Spleen (tissue), 11 donors: ENCODE data around the gene AMPD1. TPM values are rescaled to one million over a fixed set of nuclear protein-coding genes. Genes with fewer than 3 reads are reported as not detected.

Source experiments
- DNase-seq: peaks from one replicate; pipeline ENCODE4 v3.0.0-alpha.2; 2020
- H3K27ac ChIP-seq, 8 donors: fragments of 200-600 bp; sonication (generic) in 7 of 8; 1 replicate in 4 of 8; 2 replicates in 4 of 8; pipeline versions ENCODE4 v1.5.0 to v1.8.0; 2016 to 2021; ENCODE audit warnings: inconsistent platforms in 4 of 8, mild to moderate bottlenecking in 4 of 8, moderate library complexity in 1 of 8
- H3K27me3 ChIP-seq, 7 donors: fragments of 200-600 bp; sonication (generic) in 6 of 7; replicated peaks in 1 of 7; 1 replicate in 4 of 7; 2 replicates in 3 of 7; pipeline versions ENCODE4 v1.5.0 to v1.8.0; 2016 to 2021; ENCODE audit warnings: inconsistent platforms in 3 of 7, mild to moderate bottlenecking in 1 of 7
- H3K36me3 ChIP-seq, 6 donors: fragments of 200-600 bp; sonication (generic) in 5 of 6; 1 replicate in 4 of 6; 2 replicates in 2 of 6; pipeline versions ENCODE4 v1.5.0 to v1.8.0; 2016 to 2021; ENCODE audit warnings: inconsistent platforms in 2 of 6
- H3K4me1 ChIP-seq, 6 donors: fragments of 200-600 bp; sonication (generic) in 5 of 6; 1 replicate in 3 of 6; 2 replicates in 3 of 6; pipeline versions ENCODE4 v1.5.0 to v1.8.0; 2016 to 2021; ENCODE audit warnings: inconsistent platforms in 3 of 6
- H3K4me3 ChIP-seq, 8 donors: fragments of 200-600 bp; sonication (generic) in 7 of 8; 1 replicate in 4 of 8; 2 replicates in 4 of 8; pipeline versions ENCODE4 v1.5.0 to v1.8.0; 2016 to 2021; ENCODE audit warnings: inconsistent platforms in 4 of 8, mild to moderate bottlenecking in 4 of 8, moderate library complexity in 2 of 8
- H3K9me3 ChIP-seq, 8 donors: fragments of 200-600 bp; sonication (generic) in 7 of 8; 1 replicate in 4 of 8; 2 replicates in 4 of 8; pipeline versions ENCODE4 v1.5.0 to v1.8.0; 2016 to 2021; ENCODE audit warnings: inconsistent platforms in 4 of 8
- CTCF ChIP-seq, 11 experiments: fragments of 200-600 bp in 7 of 11; fragments of 450-650 bp in 4 of 11; sonication (generic) in 4 of 11; IDR thresholded peaks in 8 of 11; conservative IDR thresholded peaks in 3 of 11; 1 replicate in 7 of 11; 2 replicates in 4 of 11; pipeline versions ENCODE4 v1.4.0 to v1.8.0; 2016 to 2021; ENCODE audit warnings: antibody characterized with exemption in 11 of 11, inconsistent platforms in 4 of 11, mild to moderate bottlenecking in 1 of 11
- POLR2A ChIP-seq, 3 donors: fragments of 450-650 bp; IDR thresholded peaks; one replicate each; pipeline ENCODE4 v1.5.1; 2017; ENCODE audit warnings: antibody characterized with exemption in 3 of 3, mild to moderate bottlenecking in 1 of 3
- POLR2AphosphoS5 ChIP-seq, 3 donors: sonication (generic); formaldehyde crosslinking; IDR thresholded peaks; one replicate each; pipeline ENCODE4 v1.5.1; 2017; ENCODE audit warnings: antibody characterized with exemption in 3 of 3
- WGBS, 5 donors: extraction: QIAGEN DNeasy Blood & Tissue Kit in 3 of 5; methylation state at CpG; one replicate each; pipeline versions ENCODE4 v1.1.5 to v1.1.7; 2013 to 2018; 5-methylcytosine and 5-hydroxymethylcytosine counted together
- intact Hi-C: fragments of 100-400 bp; cut with DNase I; formaldehyde crosslinking; loops from one replicate; pipeline ENCODE4 v1.15.0; 2023; ENCODE audit warnings: low total_unique reads
- polyA plus RNA-seq, 3 donors: library from polyadenylated mRNA; stranded (reverse); fragments of 200-250 nt; gene quantifications; one replicate each; pipeline ENCODE4 v1.2.1, GENCODE V29; 2013
- total RNA-seq, 7 donors: library from RNA; depleted of rRNA in 3 of 7; stranded (reverse); fragments of >200 nt in 3 of 7; fragmentation: NEBNext Ultra II Directional in 4 of 7; extraction: Animal tissue kit (Norgen Biotek cat#: 25700) in 4 of 7; gene quantifications; one replicate each; pipeline versions ENCODE4 v1.1.0 to v1.2.1, GENCODE V29; 2016 to 2021
- donor health status: healthy with polysubstance abuse.
- donor health status: DM: no; HTN: no; CAD: no; lungs with moderate emphysema.
- donor health status: DM: no; HTN: no; CAD: no.
- donor health status: Bipolar disorder and iron deficiency.
- donor health status: healthy.
- donor health status: DM: no; HTN: no; CAD: no.
- donor health status: DM: yes; HTN: yes; CAD: no.

The AMPD1 gene
- total and polyA plus RNA-seq, 10 donors: 0.09 to 3.1 (median 1.2) TPM

GRCh38 chr1:114737314-114737849 is 42.0 kb upstream of the AMPD1 start:
- Histone ChIP-seq H3K27ac (no peak overlapping the region), H3K4me1 (peaks cover 0 to 26% (median 4%) of the 10 kb centered on the region in 6 donors), H3K36me3 (peaks cover 3 to 100% (median 77%) of the 10 kb centered on the region in 6 donors), H3K4me3 (no peak overlapping the region), H3K9me3 (no peaks in the 10 kb centered on the region), H3K27me3 (no peaks in the 10 kb centered on the region)
- DNase-seq: no peak
- no peak for TF ChIP-seq CTCF (IDR thresholded peaks at IDR 0.05 in 8 of 11, conservative IDR thresholded peaks at IDR 0.05 in 3 of 11)
- TF ChIP-seq POLR2AphosphoS5 (IDR thresholded peaks at IDR 0.05): no peak
- TF ChIP-seq POLR2A (IDR thresholded peaks at IDR 0.05): no peak
- intact Hi-C loops: no loop called here
- 96 to 97% (median 97%) methylated on average over 6 of the region's 6 CpGs for WGBS, 5 donors

GRCh38 chr1:114735479-114735878 is 40.1 kb upstream of the AMPD1 start:
- intact Hi-C loops: no loop called here
- H3K4me3 ChIP-seq: no peak overlapping the region
- 90 to 96% (median 92%) methylated on average over 1 of the region's 1 CpG for WGBS, 5 donors
- TF ChIP-seq POLR2AphosphoS5 (IDR thresholded peaks at IDR 0.05) (no peak), POLR2A (IDR thresholded peaks at IDR 0.05) (no peak)
- H3K4me1 ChIP-seq: peaks cover 0 to 8% (median 2%) of the 10 kb centered on the region in 6 donors
- H3K27me3 ChIP-seq: no peaks in the 10 kb centered on the region
- peaks cover 3 to 100% (median 92%) of the 10 kb centered on the region in 6 donors for H3K36me3 ChIP-seq
- no peak for DNase-seq
- no peaks in the 10 kb centered on the region for H3K9me3 ChIP-seq
- no peak overlapping the region for H3K27ac ChIP-seq

GRCh38 chr1:114729782-114730181 is 34.4 kb upstream of the AMPD1 start:
- no peaks in the 10 kb centered on the region for H3K9me3 ChIP-seq
- intact Hi-C loops: no loop called here
- H3K36me3 ChIP-seq: peaks cover 7 to 100% (median 98%) of the 10 kb centered on the region in 6 donors
- H3K27me3 ChIP-seq: no peaks in the 10 kb centered on the region
- no peak overlapping the region for H3K4me3 ChIP-seq
- TF ChIP-seq CTCF (IDR thresholded peaks at IDR 0.05 in 8 of 11, conservative IDR thresholded peaks at IDR 0.05 in 3 of 11) (no peak), POLR2AphosphoS5 (IDR thresholded peaks at IDR 0.05) (no peak), POLR2A (IDR thresholded peaks at IDR 0.05) (no peak)
- no peak for DNase-seq
- WGBS, 5 donors: 95 to 100% (median 100%) methylated on average over 1 of the region's 1 CpG
- no peaks in the 10 kb centered on the region for H3K4me1 ChIP-seq
- no peak overlapping the region for H3K27ac ChIP-seq

- WGBS, 5 donors: 80 to 93% (median 88%) methylated on average over 2 of the region's 2 CpGs
- no peaks in the 10 kb centered on the region for H3K27me3 ChIP-seq
- no peak overlapping the region for H3K27ac ChIP-seq
- no peaks in the 10 kb centered on the region for H3K4me1 ChIP-seq
- no peak overlapping the region for H3K4me3 ChIP-seq
- H3K9me3 ChIP-seq: no peaks in the 10 kb centered on the region
- intact Hi-C loops: no loop called here
- peaks cover 4 to 100% (median 99%) of the 10 kb centered on the region in 6 donors for H3K36me3 ChIP-seq
- no peak for DNase-seq
- TF ChIP-seq POLR2A (IDR thresholded peaks at IDR 0.05) (no peak), POLR2AphosphoS5 (IDR thresholded peaks at IDR 0.05) (no peak), CTCF (IDR thresholded peaks at IDR 0.05 in 8 of 11, conservative IDR thresholded peaks at IDR 0.05 in 3 of 11) (no peak)
Observed at GRCh38 chr1:114728553-114728952, 33.2 kb upstream of the AMPD1 start.
